DOHH2 (cell line): ENCODE results near the gene KRT10.

Experiments used
- H3F3A ChIP-seq: fragments of 200-600 bp; sonication (generic), shearing (Covaris generic); 2 replicates; pipeline ENCODE4 v1.6.0; 2016; ENCODE audit warnings: antibody characterized with exemption, mild to moderate bottlenecking; ENCODE audit not compliant: control insufficient read depth, insufficient read depth
- H3K27ac ChIP-seq: fragments of 200-600 bp; sonication (generic); 2 replicates; pipeline ENCODE4 v1.5.1; 2014; ENCODE audit warnings: low read depth, mild to moderate bottlenecking, low read length, moderate library complexity
- H3K27me3 ChIP-seq: fragments of 200-600 bp; sonication (generic); 2 replicates; pipeline ENCODE4 v1.6.1; 2014; ENCODE audit warnings: mild to moderate bottlenecking, low read length, mixed read lengths; ENCODE audit not compliant: control insufficient read depth
- H3K36me3 ChIP-seq: fragments of 200-600 bp; sonication (generic); 2 replicates; pipeline ENCODE4 v1.6.1; 2014; ENCODE audit warnings: mild to moderate bottlenecking, low read length, moderate library complexity, mixed read lengths; ENCODE audit not compliant: control insufficient read depth
- H3K4me1 ChIP-seq: fragments of 200-600 bp; sonication (generic); 2 replicates; pipeline ENCODE4 v1.6.1; 2014; ENCODE audit warnings: mild to moderate bottlenecking, low read length, mixed read lengths; ENCODE audit not compliant: control insufficient read depth
- H3K4me2 ChIP-seq: fragments of 200-600 bp; sonication (generic); 2 replicates; pipeline ENCODE4 v1.6.0; 2014; ENCODE audit warnings: mild to moderate bottlenecking, low read length, moderate library complexity
- H3K4me3 ChIP-seq: fragments of 200-600 bp; sonication (generic); 2 replicates; pipeline ENCODE4 v1.5.1; 2014; ENCODE audit warnings: mild to moderate bottlenecking, low read length, mixed read lengths
- H3K79me2 ChIP-seq: fragments of 200-600 bp; sonication (generic); 2 replicates; pipeline ENCODE4 v1.6.1; 2014; ENCODE audit warnings: mild to moderate bottlenecking, low read length, mixed read lengths; ENCODE audit not compliant: control insufficient read depth
- H3K9me2 ChIP-seq: fragments of 200-600 bp; sonication (generic); replicated peaks from 2 replicates; pipeline ENCODE4 v1.6.1; 2014; ENCODE audit warnings: mild to moderate bottlenecking, low read length, mixed read lengths; ENCODE audit not compliant: control insufficient read depth
- H3K9me3 ChIP-seq: fragments of 200-600 bp; sonication (generic); 2 replicates; pipeline ENCODE4 v1.6.1; 2014; ENCODE audit warnings: antibody characterized with exemption, low read length, mixed read lengths; ENCODE audit not compliant: control insufficient read depth, insufficient read depth
- H4K20me1 ChIP-seq: fragments of 200-600 bp; sonication (generic); 2 replicates; pipeline ENCODE4 v1.6.0; 2014; ENCODE audit warnings: low read depth, mild to moderate bottlenecking, antibody characterized with exemption, low read length, moderate library complexity; ENCODE audit not compliant: control insufficient read depth, insufficient read depth
- CTCF ChIP-seq: fragments of 200-600 bp; sonication (generic); IDR thresholded peaks from one replicate; pipeline ENCODE4 v1.5.1; 2014; ENCODE audit warnings: antibody characterized with exemption, mild to moderate bottlenecking, low read depth, low read length; ENCODE audit not compliant: poor library complexity, severe bottlenecking
- EZH2phosphoT487 ChIP-seq: fragments of 200-600 bp; sonication (generic); IDR thresholded peaks from 2 replicates; pipeline ENCODE4 v1.6.1; 2017; ENCODE audit warnings: borderline replicate concordance, mild to moderate bottlenecking, antibody characterized with exemption, low read length, moderate library complexity, mixed read lengths

KRT10 gene

GRCh38 chr17:40822132-40822812 is at the start of gene KRT10:
Gene KRT10, minus strand, starts transcription at chr17:40822614. Its CDS starts 29 bp downstream, at chr17:40822585.
- peaks cover 22% of the 10 kb centered on the region for H3K36me3 ChIP-seq
- H3K27ac ChIP-seq = no peak within 1 kb of the TSS
- no peaks in the 10 kb centered on the region for H3K9me3 ChIP-seq
- no peak within 1 kb of the TSS for H3K4me3 ChIP-seq
- no peak for TF ChIP-seq CTCF
- H4K20me1 ChIP-seq = no peaks in the 10 kb centered on the region
- peaks cover 30% of the 10 kb centered on the region for H3K79me2 ChIP-seq
- H3K4me1 ChIP-seq = peaks cover 17% of the 10 kb centered on the region
- no peaks in the 10 kb centered on the region for H3K9me2 ChIP-seq
- peaks cover 25% of the 10 kb centered on the region for H3F3A ChIP-seq
- H3K4me2 ChIP-seq = no peak within 1 kb of the TSS
- H3K27me3 ChIP-seq = no peaks in the 10 kb centered on the region

- no peak overlapping the region for H3K4me3 ChIP-seq
- H4K20me1 ChIP-seq = no peaks in the 10 kb centered on the region
- no peak overlapping the region for H3K27ac ChIP-seq
- H3K4me1 ChIP-seq = no peaks in the 10 kb centered on the region; the same call in 1 of the 2 replicates
- no peaks in the 10 kb centered on the region for H3F3A ChIP-seq
- no peak overlapping the region for H3K4me2 ChIP-seq
- TF ChIP-seq EZH2phosphoT487 (no peak), CTCF (no peak)
- H3K9me2 ChIP-seq = no peaks in the 10 kb centered on the region
- no peaks in the 10 kb centered on the region for H3K79me2 ChIP-seq
- H3K27me3 ChIP-seq = peaks cover 12% of the 10 kb centered on the region
- H3K36me3 ChIP-seq = no peaks in the 10 kb centered on the region
- H3K9me3 ChIP-seq = no peaks in the 10 kb centered on the region
Observed at GRCh38 chr17:40871316-40871715, 48.9 kb upstream of the KRT10 start.

GRCh38 chr17:40870136-40870535 is 47.7 kb upstream of the KRT10 start:
- Histone ChIP-seq H3K27ac (no peak overlapping the region), H3K9me2 (no peaks in the 10 kb centered on the region), H3K79me2 (no peaks in the 10 kb centered on the region), H3F3A (no peaks in the 10 kb centered on the region), H3K4me3 (no peak overlapping the region), H3K27me3 (peaks cover 10% of the 10 kb centered on the region), H4K20me1 (no peaks in the 10 kb centered on the region), H3K36me3 (no peaks in the 10 kb centered on the region), H3K9me3 (no peaks in the 10 kb centered on the region), H3K4me1 (no peaks in the 10 kb centered on the region; the same call in 1 of the 2 replicates), H3K4me2 (no peak overlapping the region)
- TF ChIP-seq CTCF (no peak), EZH2phosphoT487 (no peak)
